NT2/D1 (cell line): ENCODE measurements around the gene GPALPP1.

Experiments
- DNase-seq: peaks from one replicate; pipeline ENCODE4 v3.0.0-alpha.2; 2011; ENCODE audit warnings: low read depth, low spot score
- H3K27me3 ChIP-seq: 2 replicates; pipeline ENCODE4 v1.6.0; 2011; ENCODE audit warnings: mild to moderate bottlenecking; ENCODE audit not compliant: insufficient read length, insufficient read depth
- H3K36me3 ChIP-seq: 2 replicates; pipeline ENCODE4 v1.6.1; 2011; ENCODE audit warnings: mild to moderate bottlenecking, low read length, mixed read lengths; ENCODE audit not compliant: insufficient read depth, insufficient read length
- H3K4me1 ChIP-seq: 2 replicates; pipeline ENCODE4 v1.5.1; 2011; ENCODE audit not compliant: insufficient read depth, insufficient read length
- H3K4me3 ChIP-seq: 2 replicates; pipeline ENCODE4 v1.5.1; 2011; ENCODE audit warnings: low read depth; ENCODE audit not compliant: insufficient read length
- H3K9ac ChIP-seq: 2 replicates; pipeline ENCODE4 v1.6.0; 2011; ENCODE audit warnings: low read depth; ENCODE audit not compliant: insufficient read length
- H3K9me3 ChIP-seq: 2 replicates; pipeline ENCODE4 v1.5.1; 2011; ENCODE audit warnings: mild to moderate bottlenecking, low read length; ENCODE audit not compliant: insufficient read depth
- SUZ12 ChIP-seq: IDR thresholded peaks from 2 replicates; pipeline ENCODE4 v1.6.1; 2011; ENCODE audit not compliant: insufficient read length, insufficient read depth; ENCODE audit errors: extremely low read depth
- YY1 ChIP-seq: IDR thresholded peaks from 2 replicates; pipeline ENCODE4 v1.6.1; 2011; ENCODE audit not compliant: insufficient read length, insufficient read depth
- ZNF274 ChIP-seq: IDR thresholded peaks from 2 replicates; pipeline ENCODE4 v1.6.1; 2011; ENCODE audit warnings: mild to moderate bottlenecking, low read depth, low read length

GPALPP1 gene

DNA sequence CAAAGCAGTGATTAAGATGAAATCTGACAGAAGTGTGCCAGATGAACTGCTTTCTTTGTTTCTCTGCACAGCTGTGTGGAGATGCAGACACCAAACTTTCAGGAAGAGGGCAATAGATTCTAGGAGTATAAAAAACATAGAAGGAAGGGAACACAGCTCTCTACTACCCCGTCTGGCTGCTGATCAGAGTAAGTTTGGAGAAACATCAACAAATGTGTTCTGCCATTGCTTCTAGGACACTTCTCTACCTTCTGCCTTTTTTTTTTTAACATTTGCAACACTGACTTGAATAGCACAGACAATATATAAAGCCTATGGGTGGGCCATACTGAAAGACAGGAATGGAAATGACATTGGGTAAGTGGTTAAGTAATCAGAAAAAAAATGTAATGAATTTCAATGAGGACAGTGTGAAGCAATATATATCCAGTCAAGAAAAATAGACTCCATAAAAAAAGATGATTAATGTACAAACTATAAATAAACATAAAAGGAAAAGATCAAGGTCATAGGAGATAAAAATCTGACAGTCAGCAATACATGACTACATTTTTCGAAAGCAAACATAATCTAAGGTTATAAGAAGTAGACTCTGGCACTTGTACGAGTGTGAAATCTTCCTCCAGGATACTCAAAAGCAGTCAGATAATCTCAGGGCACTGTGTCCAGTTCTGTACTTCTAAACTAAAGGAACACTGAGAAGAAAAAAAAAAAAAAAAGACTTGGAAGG, 21.5 kb upstream of the GPALPP1 start:
- Histone ChIP-seq H3K4me1 (no peaks in the 10 kb centered on the region), H3K27me3 (no peaks in the 10 kb centered on the region), H3K36me3 (peaks cover 29% of the 10 kb centered on the region), H3K9me3 (peaks cover 15% of the 10 kb centered on the region), H3K9ac (no peak overlapping the region), H3K4me3 (no peak overlapping the region)
- DNase-seq: no peak
- TF ChIP-seq ZNF274 (no peak), YY1 (no peak), SUZ12 (no peak)

DNA sequence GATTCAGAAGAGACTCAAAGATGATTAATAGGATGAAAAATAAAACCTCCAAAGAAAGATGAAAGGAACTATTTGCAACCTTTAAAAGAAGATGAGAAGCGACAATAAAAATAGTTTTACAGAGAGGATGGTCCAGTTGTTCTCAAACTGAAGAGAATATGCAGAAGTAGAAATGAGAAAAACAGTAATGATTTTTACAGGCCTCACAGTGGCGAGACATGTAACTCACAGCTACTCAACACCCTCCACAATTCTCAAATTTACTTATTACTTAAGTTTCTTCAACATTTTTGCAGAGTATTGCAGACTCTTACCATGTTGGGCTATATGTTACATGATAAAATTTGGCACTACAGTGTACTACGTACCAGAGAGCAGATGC, 20.9 kb upstream of the GPALPP1 start:
- peaks cover 23% of the 10 kb centered on the region for H3K36me3 ChIP-seq
- no peak overlapping the region for H3K4me3 ChIP-seq
- TF ChIP-seq ZNF274 (no peak), SUZ12 (no peak), YY1 (no peak)
- H3K9ac ChIP-seq: no peak overlapping the region
- no peak for DNase-seq
- peaks cover 10% of the 10 kb centered on the region for H3K9me3 ChIP-seq
- no peaks in the 10 kb centered on the region for H3K4me1 ChIP-seq
- H3K27me3 ChIP-seq: no peaks in the 10 kb centered on the region

GRCh38 chr13:44969551-44970484, 19.5 kb upstream of the GPALPP1 start:
- Histone ChIP-seq H3K36me3 (peaks cover 19% of the 10 kb centered on the region), H3K9ac (no peak overlapping the region), H3K4me1 (no peaks in the 10 kb centered on the region), H3K9me3 (no peaks in the 10 kb centered on the region; the same call in 1 of the 2 replicates), H3K27me3 (no peaks in the 10 kb centered on the region), H3K4me3 (no peak overlapping the region)
- peak; percentile 11 for DNase-seq
- TF ChIP-seq SUZ12: no peak
- TF ChIP-seq ZNF274: no peak
- TF ChIP-seq YY1: no peak

DNA sequence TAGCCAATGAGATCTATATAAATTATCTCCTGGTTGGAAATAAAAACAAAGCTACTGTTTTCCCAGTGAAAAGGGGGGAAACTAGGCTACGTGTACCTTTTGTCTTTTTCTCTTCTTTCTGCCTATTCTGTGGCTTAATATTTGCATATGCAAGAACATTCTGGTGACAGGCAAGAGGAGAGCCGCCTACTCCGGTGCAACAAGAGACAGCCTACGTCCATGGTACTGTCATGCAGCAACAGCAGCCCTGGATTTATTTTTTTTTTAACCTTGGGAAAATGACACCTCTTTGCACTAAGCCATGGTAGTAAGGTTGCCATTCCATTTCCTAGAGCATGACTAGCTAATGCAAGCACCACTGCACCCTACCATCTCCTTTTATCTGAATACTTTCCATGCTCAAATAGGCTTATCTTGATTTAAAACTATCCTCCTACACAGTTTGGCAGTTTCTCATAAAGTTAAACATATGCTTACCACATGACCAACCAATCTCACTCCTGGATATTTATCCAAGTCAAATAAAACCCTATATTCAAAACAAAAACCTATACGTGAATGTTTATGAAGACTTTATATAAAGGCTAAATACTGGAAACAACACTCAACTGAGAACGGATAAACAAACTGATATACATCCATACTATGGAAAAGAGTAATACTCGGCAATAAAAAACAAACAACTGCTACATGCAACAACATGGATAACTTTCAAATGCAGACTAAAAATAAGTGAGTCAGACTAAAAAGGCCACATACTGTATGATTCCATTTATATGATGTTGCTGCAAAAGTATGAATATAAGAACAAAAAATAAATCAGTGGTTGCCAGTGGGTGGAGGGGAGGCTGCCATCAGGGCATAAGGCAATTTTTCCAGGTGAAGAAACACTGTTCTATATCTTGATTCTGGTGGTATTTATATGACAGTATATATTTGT, 17.4 kb upstream of the GPALPP1 start:
- H3K4me1 ChIP-seq: no peaks in the 10 kb centered on the region
- H3K9me3 ChIP-seq: no peaks in the 10 kb centered on the region
- no peak overlapping the region for H3K9ac ChIP-seq
- H3K36me3 ChIP-seq: peaks cover 19% of the 10 kb centered on the region
- DNase-seq: no peak
- H3K4me3 ChIP-seq: no peak overlapping the region
- TF ChIP-seq ZNF274: no peak
- TF ChIP-seq YY1: no peak
- TF ChIP-seq SUZ12: no peak
- no peaks in the 10 kb centered on the region for H3K27me3 ChIP-seq

DNA sequence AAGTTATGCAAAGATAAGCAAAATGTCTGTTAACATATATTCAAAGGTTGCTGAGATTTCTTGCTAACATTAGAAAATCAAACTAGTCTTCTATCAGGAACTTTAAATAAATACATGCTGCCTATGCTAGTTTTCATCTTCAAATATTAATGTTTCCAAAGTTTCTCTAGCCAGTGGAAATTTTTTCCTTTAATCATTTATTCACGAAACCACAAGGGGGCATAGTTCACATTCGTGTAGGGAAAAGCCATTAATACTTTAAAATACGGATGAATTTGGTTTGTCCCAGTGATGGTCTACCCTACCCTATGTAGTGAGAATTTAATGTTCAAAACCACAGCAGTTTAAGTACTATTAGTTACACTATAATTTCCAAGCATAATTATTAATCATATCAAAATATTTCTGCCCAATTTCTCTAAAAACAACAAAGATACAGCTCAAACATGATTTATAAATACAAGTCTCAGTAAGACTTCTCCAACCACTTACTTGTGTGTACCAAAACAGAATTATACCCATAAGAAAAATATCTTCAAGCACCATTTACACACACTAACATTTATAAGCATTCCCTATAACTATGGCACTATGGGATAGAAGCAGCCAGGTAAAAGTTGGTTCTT, 16.3 kb upstream of the GPALPP1 start:
- TF ChIP-seq YY1 (no peak), ZNF274 (no peak), SUZ12 (no peak)
- Histone ChIP-seq H3K27me3 (no peaks in the 10 kb centered on the region), H3K36me3 (peaks cover 31% of the 10 kb centered on the region), H3K9ac (no peak overlapping the region), H3K9me3 (no peaks in the 10 kb centered on the region), H3K4me1 (no peaks in the 10 kb centered on the region), H3K4me3 (no peak overlapping the region)
- DNase-seq: no peak

DNA sequence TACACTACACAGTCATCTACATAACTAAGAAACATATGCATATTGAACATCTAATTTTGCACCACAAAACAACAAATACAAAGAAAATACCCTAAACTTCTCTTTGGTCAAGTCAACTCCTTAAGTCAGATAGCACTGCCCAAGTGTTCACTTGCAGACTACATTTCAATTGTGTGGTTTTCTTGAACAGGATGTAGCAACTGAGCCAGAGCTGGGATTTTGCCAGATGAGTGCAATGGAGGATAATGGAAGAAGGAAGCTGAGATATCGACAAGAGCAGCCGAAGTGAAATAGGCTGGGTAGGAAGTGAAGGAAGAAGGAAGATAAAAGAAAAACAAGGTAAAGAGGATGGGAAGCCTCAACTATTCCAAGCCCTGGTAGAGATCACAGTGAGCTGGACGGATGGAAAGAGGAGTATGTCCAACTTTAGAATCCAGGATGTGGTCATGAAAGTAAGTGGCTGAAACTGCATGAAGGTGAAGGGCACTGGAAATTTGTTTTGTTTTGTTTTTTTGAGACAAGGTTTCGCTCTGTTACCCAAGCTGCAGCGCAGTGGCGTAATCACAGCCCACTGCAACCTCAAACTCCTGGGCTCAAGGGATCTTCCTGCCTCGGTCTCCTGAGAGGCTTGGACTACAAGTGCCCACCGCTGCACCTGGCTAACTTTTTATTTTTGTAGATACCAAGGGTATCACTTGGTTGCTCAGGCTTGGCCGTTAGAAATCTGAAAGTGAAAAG, 15.1 kb upstream of the GPALPP1 start:
- TF ChIP-seq ZNF274 (no peak), SUZ12 (no peak)
- Histone ChIP-seq H3K9me3 (no peaks in the 10 kb centered on the region), H3K4me3 (no peak overlapping the region), H3K9ac (no peak overlapping the region), H3K27me3 (no peaks in the 10 kb centered on the region), H3K4me1 (no peaks in the 10 kb centered on the region), H3K36me3 (peaks cover 41% of the 10 kb centered on the region)
- DNase-seq: no peak
